ENCODE data around the gene GPM6B.

DNA sequence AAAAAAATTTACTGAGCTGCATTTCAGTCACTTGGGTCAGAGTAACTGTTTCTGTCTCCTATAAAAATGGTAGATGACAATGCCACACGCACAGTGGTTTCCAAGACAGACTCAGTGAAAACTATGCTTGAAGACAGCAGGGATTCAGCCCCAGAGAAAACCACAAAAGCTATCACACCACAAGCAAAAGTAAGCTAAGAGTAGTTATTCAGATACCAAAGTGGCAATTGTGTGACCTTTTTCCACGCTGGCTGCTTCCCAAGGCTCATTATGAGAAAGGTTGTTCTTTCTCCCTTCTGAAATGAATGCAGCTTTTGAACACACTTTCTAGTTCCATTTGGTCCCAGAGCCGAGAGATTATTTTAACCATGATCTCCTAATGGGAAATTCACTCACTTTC lies 46.4 kb upstream of the GPM6B start:
- no peak for TF ChIP-seq POLR2AphosphoS5 (IDR thresholded peaks at IDR 0.05; ENCODE audit: insufficient read depth, low read depth, low read length)
- TF ChIP-seq, protein P1, sequence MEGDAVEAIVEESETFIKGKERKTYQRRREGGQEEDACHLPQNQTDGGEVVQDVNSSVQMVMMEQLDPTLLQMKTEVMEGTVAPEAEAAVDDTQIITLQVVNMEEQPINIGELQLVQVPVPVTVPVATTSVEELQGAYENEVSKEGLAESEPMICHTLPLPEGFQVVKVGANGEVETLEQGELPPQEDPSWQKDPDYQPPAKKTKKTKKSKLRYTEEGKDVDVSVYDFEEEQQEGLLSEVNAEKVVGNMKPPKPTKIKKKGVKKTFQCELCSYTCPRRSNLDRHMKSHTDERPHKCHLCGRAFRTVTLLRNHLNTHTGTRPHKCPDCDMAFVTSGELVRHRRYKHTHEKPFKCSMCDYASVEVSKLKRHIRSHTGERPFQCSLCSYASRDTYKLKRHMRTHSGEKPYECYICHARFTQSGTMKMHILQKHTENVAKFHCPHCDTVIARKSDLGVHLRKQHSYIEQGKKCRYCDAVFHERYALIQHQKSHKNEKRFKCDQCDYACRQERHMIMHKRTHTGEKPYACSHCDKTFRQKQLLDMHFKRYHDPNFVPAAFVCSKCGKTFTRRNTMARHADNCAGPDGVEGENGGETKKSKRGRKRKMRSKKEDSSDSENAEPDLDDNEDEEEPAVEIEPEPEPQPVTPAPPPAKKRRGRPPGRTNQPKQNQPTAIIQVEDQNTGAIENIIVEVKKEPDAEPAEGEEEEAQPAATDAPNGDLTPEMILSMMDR (IDR thresholded peaks at IDR 0.05; ENCODE audit: extremely low read depth in 1 of 2, insufficient read depth in 1 of 2, low read depth in 1 of 2, low read length in 2 of 2): no peak
- TF ChIP-seq JUN (IDR thresholded peaks at IDR 0.05; ENCODE audit: borderline replicate concordance, insufficient read depth, insufficient read length, low read depth): no peak
- no peak for TF ChIP-seq POLR2A (IDR thresholded peaks at IDR 0.05; ENCODE audit: low read depth, low read length)
- TF ChIP-seq EZH2 (IDR thresholded peaks at IDR 0.05; ENCODE audit: borderline replicate concordance, low read depth, low read length, severe bottlenecking): no peak
